ENCODE measurements around the gene ANO7.

Gene ANO7

GRCh38 chr2:241223211-241224017 lies 34.9 kb downstream of the ANO7 start:
- H2AFZ ChIP-seq (ENCODE audit: low read length) = no peak overlapping the region
- no peaks in the 10 kb centered on the region for H3K79me2 ChIP-seq (ENCODE audit: low read length)
- no peak overlapping the region for H3K9ac ChIP-seq (ENCODE audit: low read length)
- no peaks in the 10 kb centered on the region for H3F3A ChIP-seq (ENCODE audit: insufficient read depth, low read length)
- H3K9me3 ChIP-seq (replicated peaks; ENCODE audit: insufficient read depth, low read length) = no peaks in the 10 kb centered on the region
- no peak overlapping the region for H3K27ac ChIP-seq (ENCODE audit: low read length)
- H3K9me2 ChIP-seq (replicated peaks; ENCODE audit: insufficient read depth, low read length) = no peaks in the 10 kb centered on the region
- H3K4me3 ChIP-seq (ENCODE audit: low read length) = no peak overlapping the region
- no peak for DNase-seq
- H3K27me3 ChIP-seq (replicated peaks; ENCODE audit: insufficient read depth, low read length) = no peaks in the 10 kb centered on the region; the same call in 1 of the 2 replicates
- H3K4me1 ChIP-seq (ENCODE audit: low read length) = no peaks in the 10 kb centered on the region
- TF ChIP-seq, protein P1, sequence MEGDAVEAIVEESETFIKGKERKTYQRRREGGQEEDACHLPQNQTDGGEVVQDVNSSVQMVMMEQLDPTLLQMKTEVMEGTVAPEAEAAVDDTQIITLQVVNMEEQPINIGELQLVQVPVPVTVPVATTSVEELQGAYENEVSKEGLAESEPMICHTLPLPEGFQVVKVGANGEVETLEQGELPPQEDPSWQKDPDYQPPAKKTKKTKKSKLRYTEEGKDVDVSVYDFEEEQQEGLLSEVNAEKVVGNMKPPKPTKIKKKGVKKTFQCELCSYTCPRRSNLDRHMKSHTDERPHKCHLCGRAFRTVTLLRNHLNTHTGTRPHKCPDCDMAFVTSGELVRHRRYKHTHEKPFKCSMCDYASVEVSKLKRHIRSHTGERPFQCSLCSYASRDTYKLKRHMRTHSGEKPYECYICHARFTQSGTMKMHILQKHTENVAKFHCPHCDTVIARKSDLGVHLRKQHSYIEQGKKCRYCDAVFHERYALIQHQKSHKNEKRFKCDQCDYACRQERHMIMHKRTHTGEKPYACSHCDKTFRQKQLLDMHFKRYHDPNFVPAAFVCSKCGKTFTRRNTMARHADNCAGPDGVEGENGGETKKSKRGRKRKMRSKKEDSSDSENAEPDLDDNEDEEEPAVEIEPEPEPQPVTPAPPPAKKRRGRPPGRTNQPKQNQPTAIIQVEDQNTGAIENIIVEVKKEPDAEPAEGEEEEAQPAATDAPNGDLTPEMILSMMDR (IDR thresholded peaks at IDR 0.05; ENCODE audit: low read length) = no peak
- TF ChIP-seq EZH2phosphoT487 (IDR thresholded peaks at IDR 0.05; ENCODE audit: low read length) (no peak), EZH2 (optimal IDR thresholded peaks at IDR 0.05; ENCODE audit: low read depth, low read length) (no peak)
- H4K20me1 ChIP-seq (ENCODE audit: insufficient read depth, low read length) = no peaks in the 10 kb centered on the region
- no peaks in the 10 kb centered on the region; the same call in 1 of the 2 replicates for H3K36me3 ChIP-seq (replicated peaks; ENCODE audit: insufficient read depth, low read length)
- H3K4me2 ChIP-seq (ENCODE audit: low read depth, low read length) = no peak overlapping the region

GRCh38 chr2:241224018-241224850 lies 35.8 kb downstream of the ANO7 start:
- H2AFZ ChIP-seq (ENCODE audit: low read length) = no peak overlapping the region
- no peaks in the 10 kb centered on the region for H3F3A ChIP-seq (ENCODE audit: insufficient read depth, low read length)
- H3K9me2 ChIP-seq (replicated peaks; ENCODE audit: insufficient read depth, low read length) = no peaks in the 10 kb centered on the region
- TF ChIP-seq, protein P1 (IDR thresholded peaks at IDR 0.05; ENCODE audit: low read length) = no peak
- TF ChIP-seq EZH2 (optimal IDR thresholded peaks at IDR 0.05; ENCODE audit: low read depth, low read length) = no peak
- no peak for TF ChIP-seq EZH2phosphoT487 (IDR thresholded peaks at IDR 0.05; ENCODE audit: low read length)
- no peak for DNase-seq
- H3K79me2 ChIP-seq (ENCODE audit: low read length) = no peaks in the 10 kb centered on the region
- no peaks in the 10 kb centered on the region; the same call in 1 of the 2 replicates for H3K36me3 ChIP-seq (replicated peaks; ENCODE audit: insufficient read depth, low read length)
- H4K20me1 ChIP-seq (ENCODE audit: insufficient read depth, low read length) = no peaks in the 10 kb centered on the region
- no peaks in the 10 kb centered on the region for H3K9me3 ChIP-seq (replicated peaks; ENCODE audit: insufficient read depth, low read length)
- H3K4me1 ChIP-seq (ENCODE audit: low read length) = no peaks in the 10 kb centered on the region
- no peak overlapping the region for H3K4me2 ChIP-seq (ENCODE audit: low read depth, low read length)
- no peak overlapping the region for H3K27ac ChIP-seq (ENCODE audit: low read length)
- no peak overlapping the region for H3K4me3 ChIP-seq (ENCODE audit: low read length)
- H3K9ac ChIP-seq (ENCODE audit: low read length) = no peak overlapping the region
- no peaks in the 10 kb centered on the region; the same call in 1 of the 2 replicates for H3K27me3 ChIP-seq (replicated peaks; ENCODE audit: insufficient read depth, low read length)

- Histone ChIP-seq H3K4me2 (ENCODE audit: low read depth, low read length) (no peak overlapping the region), H3K9ac (ENCODE audit: low read length) (no peak overlapping the region), H4K20me1 (ENCODE audit: insufficient read depth, low read length) (no peaks in the 10 kb centered on the region), H3K4me1 (ENCODE audit: low read length) (no peaks in the 10 kb centered on the region), H3K36me3 (replicated peaks; ENCODE audit: insufficient read depth, low read length) (no peaks in the 10 kb centered on the region; the same call in 1 of the 2 replicates), H3K4me3 (ENCODE audit: low read length) (no peak overlapping the region), H3F3A (ENCODE audit: insufficient read depth, low read length) (no peaks in the 10 kb centered on the region), H3K27me3 (replicated peaks; ENCODE audit: insufficient read depth, low read length) (no peaks in the 10 kb centered on the region), H3K9me2 (replicated peaks; ENCODE audit: insufficient read depth, low read length) (no peaks in the 10 kb centered on the region), H3K79me2 (ENCODE audit: low read length) (no peaks in the 10 kb centered on the region), H3K27ac (ENCODE audit: low read length) (no peak overlapping the region), H3K9me3 (replicated peaks; ENCODE audit: insufficient read depth, low read length) (no peaks in the 10 kb centered on the region), H2AFZ (ENCODE audit: low read length) (no peak overlapping the region)
- no peak for DNase-seq
- TF ChIP-seq, protein P1 (IDR thresholded peaks at IDR 0.05; ENCODE audit: low read length) = no peak
- TF ChIP-seq EZH2 (optimal IDR thresholded peaks at IDR 0.05; ENCODE audit: low read depth, low read length) = no peak
- TF ChIP-seq EZH2phosphoT487 (IDR thresholded peaks at IDR 0.05; ENCODE audit: low read length) = no peak
Measured at GRCh38 chr2:241224851-241225438, 36.5 kb downstream of the ANO7 start.

Data from MM.1S (cell line).